Measurements from ENCODE around the gene SLC35E1. TPM values are rescaled to one million over a fixed set of nuclear protein-coding genes. Genes with fewer than 3 reads are reported as not detected.

SLC35E1 gene
- total RNA-seq, 1 experiment from 2014 or later = 43.5 TPM

GRCh38 chr19:16575861-16576689 lies 3.9 kb upstream of the SLC35E1 start:
- no TSS peak for BruUV-seq (replicated peaks)
- CTCF ChIA-PET = no interaction called here
- in situ Hi-C loops (cut with HindIII; ENCODE audit: low pct_unique_long_range_greater_than_20kb, low sequenced_read_pairs) = no loop called here
- Histone ChIP-seq H3K36me3 (ENCODE audit: control insufficient read depth, insufficient read depth, low read length) (peaks cover 4% of the 10 kb centered on the region; the same call in 1 of the 2 replicates), H3K4me3 (ENCODE audit: low read depth in 2 of 2, low read length in 2 of 2) (no peak overlapping the region), H3K4me1 (ENCODE audit: control insufficient read depth, insufficient read depth, low read length) (peaks cover 5% of the 10 kb centered on the region), H3K9me3 (ENCODE audit: control insufficient read depth, insufficient read depth, low read depth, low read length) (no peaks in the 10 kb centered on the region), H3K27ac (ENCODE audit: low read length) (no peak overlapping the region), H3K27me3 (ENCODE audit: control insufficient read depth, insufficient read depth, low read length) (no peaks in the 10 kb centered on the region)
- POLR2A ChIA-PET = no interaction called here
- DNase-seq (ENCODE audit: low read depth, low spot score) = no peak
- no peak for ATAC-seq
- intact Hi-C loops (cut with micrococcal nuclease; ENCODE audit: unreplicated experiment) = no loop called here
- TF ChIP-seq SIN3A (IDR thresholded peaks at IDR 0.05; ENCODE audit: borderline replicate concordance, insufficient read depth, low read depth, low read length) = no peak
- TF ChIP-seq POLR2AphosphoS5 (IDR thresholded peaks at IDR 0.05; ENCODE audit: low read depth, low read length) = no peak
- TF ChIP-seq CTCF (IDR thresholded peaks at IDR 0.05) = no peak
- TF ChIP-seq TCF7L2 (IDR thresholded peaks at IDR 0.05; ENCODE audit: low read depth, low read length) = no peak
- no peak for TF ChIP-seq REST (IDR thresholded peaks at IDR 0.05; ENCODE audit: insufficient read depth in 1 of 2, low read depth in 2 of 2, low read length in 1 of 2)

DNA sequence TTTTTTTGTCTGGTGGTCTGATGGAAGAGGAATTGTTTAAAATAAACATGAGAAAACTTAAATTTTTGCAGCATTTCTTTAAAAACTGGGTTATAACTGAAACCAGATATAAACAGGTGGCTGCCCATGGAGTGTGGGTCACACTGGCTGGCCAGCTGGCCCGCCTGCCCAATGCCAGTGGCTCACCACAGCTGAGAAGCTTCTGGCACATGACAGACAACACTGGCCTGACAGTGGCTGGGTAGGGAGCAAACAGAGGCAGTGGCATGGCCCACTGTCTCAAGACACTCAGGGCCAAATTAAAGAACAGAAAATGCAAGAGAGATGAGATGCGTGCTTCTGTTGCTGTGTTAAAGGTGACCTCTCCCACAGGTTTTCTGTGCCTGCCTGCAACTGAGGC lies 3.1 kb upstream of the SLC35E1 start:
- H3K27ac ChIP-seq (ENCODE audit: low read length) = no peak overlapping the region
- no peaks in the 10 kb centered on the region for H3K27me3 ChIP-seq (ENCODE audit: control insufficient read depth, insufficient read depth, low read length)
- ChIA-PET POLR2A (no interaction called here), CTCF (interaction anchor here (0.6 kb wide), 1 partner anchor 257 kb away, joined by 7 read pairs; no protein-coding TSS in a partner anchor)
- peaks cover 4% of the 10 kb centered on the region; the same call in 1 of the 2 replicates for H3K36me3 ChIP-seq (ENCODE audit: control insufficient read depth, insufficient read depth, low read length)
- TF ChIP-seq TCF7L2 (IDR thresholded peaks at IDR 0.05; ENCODE audit: low read depth, low read length) (no peak), SIN3A (IDR thresholded peaks at IDR 0.05; ENCODE audit: borderline replicate concordance, insufficient read depth, low read depth, low read length) (no peak), CTCF (IDR thresholded peaks at IDR 0.05) (no peak), REST (IDR thresholded peaks at IDR 0.05; ENCODE audit: insufficient read depth in 1 of 2, low read depth in 2 of 2, low read length in 1 of 2) (no peak), POLR2AphosphoS5 (IDR thresholded peaks at IDR 0.05; ENCODE audit: low read depth, low read length) (no peak)
- intact Hi-C loops (cut with micrococcal nuclease; ENCODE audit: unreplicated experiment) (no loop called here), in situ Hi-C loops (cut with HindIII; ENCODE audit: low pct_unique_long_range_greater_than_20kb, low sequenced_read_pairs) (no loop called here)
- DNase-seq (ENCODE audit: low read depth, low spot score) (no peak), ATAC-seq (no peak)
- peaks cover 7% of the 10 kb centered on the region for H3K4me1 ChIP-seq (ENCODE audit: control insufficient read depth, insufficient read depth, low read length)
- no peaks in the 10 kb centered on the region for H3K9me3 ChIP-seq (ENCODE audit: control insufficient read depth, insufficient read depth, low read depth, low read length)
- no TSS peak for BruUV-seq (replicated peaks)
- no peak overlapping the region for H3K4me3 ChIP-seq (ENCODE audit: low read depth in 2 of 2, low read length in 2 of 2)
